Measurements from ENCODE around the gene AGPAT3.
A peak's percentile ranks its signal among the peaks of the same experiment; 100 is the strongest.

Gene AGPAT3

DNA sequence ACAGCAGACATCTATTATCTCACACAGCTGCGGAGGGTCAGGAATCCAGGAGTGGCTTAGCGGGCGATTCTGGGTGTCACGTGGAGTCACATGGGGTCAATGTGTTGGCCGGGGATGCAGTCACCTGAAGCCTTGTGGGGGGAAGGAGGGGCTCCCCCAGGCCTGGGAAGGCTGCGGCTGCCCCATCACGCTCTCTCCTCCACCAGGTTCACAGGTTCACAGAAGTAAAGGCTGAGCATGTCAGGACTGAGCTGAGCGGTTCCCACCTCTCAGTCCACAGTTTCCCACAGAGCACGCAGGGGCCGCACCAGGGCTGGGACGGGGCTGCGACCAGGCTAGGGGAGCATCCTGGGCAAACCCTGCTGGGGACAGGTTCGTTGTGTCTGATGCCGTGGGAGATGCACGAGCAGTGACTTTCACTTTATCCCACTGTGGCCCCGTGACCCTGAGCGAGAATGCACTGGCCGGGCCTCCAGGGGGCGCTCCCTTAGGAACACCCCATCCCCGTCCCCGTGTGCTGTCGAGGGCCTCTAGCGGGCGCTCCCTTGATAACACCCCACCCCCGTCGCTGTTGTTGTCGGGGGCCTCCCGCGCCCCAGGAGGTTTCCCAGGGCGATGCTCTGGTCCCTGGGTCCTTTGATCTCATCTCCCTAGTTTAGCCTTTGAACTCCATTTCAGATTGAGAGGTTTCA, 73.9 kb downstream of the AGPAT3 start:
- peak; percentile 83 to 85 for DNase-seq

DNA sequence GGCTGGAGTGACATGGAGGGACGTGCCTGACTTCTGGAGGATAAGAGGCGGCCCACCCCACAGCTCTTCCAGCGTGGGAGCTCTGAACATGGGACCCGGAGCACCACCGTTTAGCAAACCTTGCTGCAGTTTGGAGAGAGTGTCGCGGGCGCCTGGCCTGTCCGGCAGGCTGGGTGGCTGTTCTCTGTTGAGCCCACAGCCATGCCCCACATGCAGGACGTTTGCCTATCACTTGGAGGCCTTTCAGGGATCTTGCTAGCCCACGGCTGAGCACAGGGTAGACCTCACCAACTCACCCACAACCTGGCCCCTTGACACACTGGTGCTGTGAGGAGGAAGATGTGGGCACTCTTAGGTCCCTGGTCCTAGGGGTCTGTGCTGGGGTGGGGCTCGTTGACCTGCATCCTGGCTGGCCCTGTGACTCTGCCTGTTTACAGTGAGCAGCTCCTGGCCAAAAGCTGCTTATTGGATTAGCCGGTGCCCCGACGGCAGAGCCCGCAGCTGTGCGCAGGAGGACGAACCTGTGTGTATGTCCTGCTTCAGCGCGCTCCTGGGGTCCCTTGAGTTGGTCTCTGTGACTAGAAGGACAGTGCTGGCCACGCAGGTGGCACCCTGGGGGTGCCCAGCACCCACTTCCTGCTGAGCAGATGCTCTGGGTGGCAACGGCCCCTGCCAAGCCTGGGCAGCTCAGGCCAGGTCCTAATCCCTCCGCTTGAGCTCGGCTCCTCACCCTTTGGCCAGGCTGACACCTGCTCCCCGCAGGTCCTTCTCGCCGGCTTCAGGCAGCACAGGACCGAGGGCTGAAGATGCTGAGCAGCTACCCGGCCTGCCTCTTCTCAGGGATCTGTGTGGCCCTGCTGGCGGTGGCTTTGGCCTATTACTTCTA, 74.7 kb downstream of the AGPAT3 start:
- no peak for DNase-seq

DNA sequence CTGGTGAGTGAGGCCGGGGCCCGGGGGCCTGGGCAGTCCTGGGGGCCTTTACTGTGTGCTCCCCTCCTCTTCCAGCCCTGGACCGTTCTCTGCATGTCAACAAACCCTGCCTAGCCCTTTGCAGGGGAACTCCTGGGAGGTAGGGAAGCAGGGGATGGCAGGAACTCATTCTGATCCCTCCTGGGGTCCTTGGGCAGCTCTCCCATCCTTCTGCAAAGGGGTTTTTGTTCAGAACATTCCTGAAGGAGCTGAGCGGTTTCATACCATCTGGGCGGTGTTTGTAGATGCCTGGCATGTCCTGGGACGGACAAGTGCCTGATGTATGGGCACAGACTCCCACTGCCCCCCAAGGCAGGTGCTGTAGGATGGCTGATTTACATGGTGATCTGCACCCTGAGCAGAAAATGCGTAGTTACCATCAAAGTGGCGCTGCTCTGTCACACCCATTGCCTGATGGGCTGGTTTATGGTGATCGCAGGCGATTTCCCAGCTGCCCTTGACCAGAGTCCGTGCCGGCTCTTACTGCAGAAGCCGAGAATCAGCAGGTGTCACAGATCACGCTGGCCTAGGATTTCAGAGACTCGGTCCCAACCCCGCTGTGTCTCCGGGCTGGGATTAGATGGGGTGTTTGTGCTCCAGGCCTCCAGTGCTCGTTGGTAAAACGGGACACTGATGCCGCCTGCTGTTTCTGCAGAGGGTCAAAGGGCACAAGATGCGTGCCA, 75.5 kb downstream of the AGPAT3 start:
- DNase-seq = no peak

DNA sequence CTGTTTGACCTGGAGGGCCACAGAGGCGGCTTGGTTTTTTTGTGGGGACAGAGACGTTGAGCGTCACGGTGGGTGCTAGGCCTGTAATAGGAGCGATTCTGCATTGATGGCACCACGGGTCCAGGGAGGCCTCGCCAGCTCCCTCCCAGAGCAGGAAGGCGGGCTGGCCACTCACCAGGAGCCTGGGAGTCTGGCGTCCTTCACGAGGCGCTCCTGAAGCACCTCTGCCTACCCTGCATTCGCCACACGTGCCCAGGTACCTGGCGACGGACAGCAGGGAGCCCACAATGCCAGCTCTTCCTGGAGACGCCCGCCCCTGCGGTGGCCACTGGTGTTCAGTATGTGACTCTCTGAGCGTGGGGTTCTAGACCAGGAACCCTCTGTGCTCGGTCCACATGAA, 77.2 kb downstream of the AGPAT3 start:
- no peak for DNase-seq

DNA sequence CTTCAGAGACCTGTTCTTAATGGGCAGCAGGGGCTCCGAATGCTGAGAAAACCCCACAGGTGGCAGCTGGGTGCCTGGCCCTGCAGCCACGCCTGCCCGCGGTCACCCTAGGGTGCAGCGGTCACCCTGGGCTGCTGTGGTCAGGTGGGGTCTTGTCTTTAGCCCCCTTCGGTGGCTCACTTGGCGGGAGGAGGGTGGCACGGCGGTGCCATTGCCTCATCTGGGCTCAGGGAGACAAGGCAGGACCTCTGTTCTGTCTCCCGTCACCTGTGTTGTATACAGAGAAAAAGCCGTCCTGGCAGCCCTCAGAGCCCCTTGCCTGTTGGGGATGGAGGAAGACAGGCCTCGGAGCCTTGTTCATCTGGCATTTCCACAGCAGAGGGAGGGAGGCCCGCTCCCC, 77.6 kb downstream of the AGPAT3 start:
- DNase-seq = no peak

DNA sequence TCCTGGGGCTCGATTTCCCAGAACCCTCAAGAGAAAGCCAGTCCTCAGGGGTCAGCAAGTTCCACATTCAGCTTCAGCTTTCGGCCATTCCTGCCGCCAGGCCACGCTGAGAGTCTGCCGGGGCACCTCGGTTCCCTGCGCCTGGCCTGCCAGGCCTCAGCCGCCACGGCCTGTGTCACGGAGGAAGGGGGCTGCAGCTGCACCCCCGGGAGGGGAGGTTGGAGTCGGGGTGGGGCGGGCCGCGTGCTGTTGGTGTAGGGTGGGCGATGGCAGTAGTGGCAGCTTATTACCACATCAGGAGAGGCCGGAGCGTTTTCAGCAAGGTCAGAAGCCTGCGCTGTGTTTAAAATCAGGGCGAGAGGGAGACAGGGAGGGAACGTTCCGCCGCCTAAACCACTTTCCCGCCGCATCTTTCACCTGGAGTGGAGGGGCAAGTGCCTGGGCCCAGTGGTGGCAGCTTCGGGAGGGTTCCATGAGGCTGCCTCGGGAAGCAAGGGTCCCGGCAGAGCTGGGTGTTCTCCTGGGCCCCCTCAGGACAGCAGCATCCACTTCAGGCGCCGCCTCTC, 78.6 kb downstream of the AGPAT3 start:
- DNase-seq = no peak

DNA sequence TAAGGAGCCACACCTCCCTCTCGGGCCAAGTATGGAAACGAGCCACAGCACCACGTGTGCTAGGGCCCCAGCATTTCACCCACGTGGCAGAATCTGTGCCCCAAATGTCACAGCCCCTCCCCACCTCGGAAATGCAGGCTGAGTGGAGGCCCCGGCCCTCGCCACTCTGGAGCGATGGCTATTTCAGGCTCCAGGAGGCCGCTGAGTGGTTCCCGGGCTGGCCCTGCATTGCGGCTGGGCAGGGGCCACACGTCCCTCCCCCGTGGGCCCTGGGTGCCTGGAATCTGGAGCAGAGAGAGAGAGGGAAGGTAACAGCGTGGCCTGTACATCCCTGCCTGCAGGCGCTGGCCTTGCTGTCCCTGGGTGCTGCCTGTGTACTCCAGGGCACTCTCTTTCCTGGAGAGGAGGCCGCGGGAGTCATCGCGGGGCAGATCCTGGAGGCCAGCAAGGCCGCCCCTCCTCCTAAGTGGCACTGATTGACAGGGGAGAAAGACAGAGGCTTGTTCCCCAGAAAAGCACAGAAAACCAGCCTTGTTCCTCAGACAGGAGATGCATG, 79.1 kb downstream of the AGPAT3 start:
- no peak for DNase-seq

DNA sequence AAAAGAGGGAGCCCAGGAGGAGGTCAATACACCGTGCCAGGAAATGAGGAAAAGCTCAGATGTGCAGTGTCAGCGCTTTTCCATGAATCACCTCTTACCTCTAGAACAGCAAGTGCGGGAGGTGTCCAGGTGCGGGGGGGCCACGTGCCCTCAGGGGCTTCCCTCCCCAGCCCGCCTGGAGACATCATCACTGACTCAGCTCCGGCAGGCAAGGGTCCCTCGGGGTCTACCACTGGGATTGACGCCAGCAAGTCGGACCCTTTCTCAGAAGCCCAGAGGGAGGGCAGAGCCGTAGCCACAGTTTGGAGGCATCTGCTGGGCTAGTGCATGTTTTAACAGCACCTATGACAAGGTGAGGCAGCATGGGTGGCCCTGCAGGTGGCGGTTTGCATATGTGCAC, 79.7 kb downstream of the AGPAT3 start:
- DNase-seq = no peak

DNA sequence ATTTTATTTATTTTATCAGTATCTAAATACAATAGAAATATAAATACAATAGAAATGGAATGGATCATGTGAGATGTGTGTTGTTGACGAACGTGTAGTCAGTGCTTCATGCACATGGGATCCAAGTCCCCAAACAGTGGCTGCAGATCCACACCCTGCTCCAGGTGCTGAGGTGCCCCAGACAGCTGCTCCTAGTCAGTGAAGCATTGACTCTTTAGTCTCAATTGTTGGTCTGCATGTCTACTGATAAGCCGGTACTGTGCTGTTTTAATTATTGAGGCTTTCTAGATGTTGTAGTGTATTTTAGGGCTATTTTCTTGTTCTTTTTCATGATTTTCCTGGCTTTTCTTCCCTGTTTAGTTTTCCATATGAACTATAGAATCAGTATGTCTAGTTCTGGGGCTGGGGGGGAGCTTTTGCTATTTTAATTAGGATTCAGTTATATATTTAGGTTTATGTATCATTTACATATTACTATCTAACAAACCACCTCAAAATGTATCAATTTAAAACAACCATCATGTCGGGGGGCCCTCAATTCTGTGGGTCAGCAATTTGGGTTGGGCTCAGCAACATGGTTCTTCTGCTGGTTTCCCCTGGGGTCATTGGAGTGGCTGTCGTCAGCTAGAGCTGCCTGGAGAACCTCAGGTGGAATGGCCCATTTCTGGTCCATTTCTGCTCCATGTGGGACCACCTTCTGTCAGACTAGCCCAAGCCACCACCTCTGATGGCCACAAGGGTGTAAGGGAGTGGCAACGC, 83.9 kb downstream of the AGPAT3 start:
- DNase-seq = no peak

DNA sequence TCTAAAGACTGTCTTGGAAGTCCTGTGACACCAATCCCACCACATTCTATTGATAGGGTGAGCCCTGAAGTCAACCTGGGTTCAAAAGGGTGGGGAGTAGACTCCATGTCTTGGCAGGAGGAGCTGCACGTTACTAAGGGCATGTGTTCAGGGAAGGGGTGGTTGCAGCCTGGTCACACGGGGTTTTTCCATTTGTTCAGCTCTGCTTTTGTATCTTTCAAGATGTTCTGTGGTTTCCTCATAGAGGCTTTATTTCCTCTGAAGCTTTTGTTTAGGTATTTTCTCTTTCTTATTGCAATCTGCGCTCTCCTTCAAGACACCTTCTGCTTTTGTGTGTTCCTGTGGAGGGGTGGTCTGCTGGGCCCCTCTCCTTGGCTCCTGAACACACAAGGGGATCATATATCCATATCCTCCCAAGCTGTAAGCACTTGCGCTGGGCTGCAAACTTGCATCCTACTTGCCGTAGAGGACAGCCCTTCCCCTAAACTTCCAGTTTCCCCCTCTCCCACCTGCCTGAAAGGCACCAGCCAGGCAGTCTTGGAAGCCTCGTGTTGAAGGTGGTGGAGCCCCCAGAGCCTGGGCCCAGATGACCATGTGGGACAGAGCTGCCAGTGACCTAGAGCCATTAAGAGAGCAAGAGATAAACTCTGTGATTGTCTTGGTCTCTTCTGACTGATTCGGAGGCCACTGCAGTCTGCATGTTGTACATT, 84.6 kb downstream of the AGPAT3 start:
- DNase-seq = no peak

DNA sequence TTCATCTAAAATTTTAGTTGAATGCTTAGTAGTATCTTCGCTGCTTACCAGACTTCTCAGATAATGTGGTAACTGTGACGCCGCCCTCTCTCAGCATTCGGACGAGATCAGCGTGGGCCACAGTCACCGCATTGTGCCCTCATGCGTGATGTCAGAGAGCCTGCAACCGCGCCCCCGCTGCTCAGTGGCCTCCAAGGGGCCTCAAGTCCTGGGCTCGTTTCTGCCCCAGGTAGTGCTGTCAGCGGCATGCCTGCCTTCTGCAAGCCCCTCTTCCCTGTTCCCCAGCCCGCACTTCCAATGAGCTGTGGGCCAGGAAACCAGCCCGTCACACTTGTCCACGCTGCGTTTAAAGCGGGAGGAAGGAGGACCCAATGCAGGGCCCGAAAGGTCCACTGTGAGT, 85.5 kb downstream of the AGPAT3 start:
- no peak for DNase-seq

DNA sequence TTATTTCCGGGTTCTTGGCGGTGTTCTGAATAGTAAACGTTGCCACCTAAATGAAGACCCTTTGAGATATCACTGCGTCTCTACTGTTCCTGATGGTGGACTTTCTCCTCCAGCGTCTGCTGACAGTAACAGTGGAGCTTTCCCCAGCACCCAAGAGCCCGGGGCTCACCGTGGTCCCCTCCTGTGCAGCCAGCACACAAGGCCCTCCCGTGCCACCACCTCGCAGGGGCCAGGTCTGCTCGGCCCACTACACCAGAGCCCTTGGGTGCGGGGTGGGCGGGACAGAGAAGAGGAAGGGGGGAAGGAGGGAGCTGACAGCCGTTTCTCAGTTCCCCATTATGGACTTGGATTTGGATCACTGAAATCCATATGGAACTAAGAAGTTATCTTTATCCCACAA, 85.9 kb downstream of the AGPAT3 start:
- no peak for DNase-seq

DNA sequence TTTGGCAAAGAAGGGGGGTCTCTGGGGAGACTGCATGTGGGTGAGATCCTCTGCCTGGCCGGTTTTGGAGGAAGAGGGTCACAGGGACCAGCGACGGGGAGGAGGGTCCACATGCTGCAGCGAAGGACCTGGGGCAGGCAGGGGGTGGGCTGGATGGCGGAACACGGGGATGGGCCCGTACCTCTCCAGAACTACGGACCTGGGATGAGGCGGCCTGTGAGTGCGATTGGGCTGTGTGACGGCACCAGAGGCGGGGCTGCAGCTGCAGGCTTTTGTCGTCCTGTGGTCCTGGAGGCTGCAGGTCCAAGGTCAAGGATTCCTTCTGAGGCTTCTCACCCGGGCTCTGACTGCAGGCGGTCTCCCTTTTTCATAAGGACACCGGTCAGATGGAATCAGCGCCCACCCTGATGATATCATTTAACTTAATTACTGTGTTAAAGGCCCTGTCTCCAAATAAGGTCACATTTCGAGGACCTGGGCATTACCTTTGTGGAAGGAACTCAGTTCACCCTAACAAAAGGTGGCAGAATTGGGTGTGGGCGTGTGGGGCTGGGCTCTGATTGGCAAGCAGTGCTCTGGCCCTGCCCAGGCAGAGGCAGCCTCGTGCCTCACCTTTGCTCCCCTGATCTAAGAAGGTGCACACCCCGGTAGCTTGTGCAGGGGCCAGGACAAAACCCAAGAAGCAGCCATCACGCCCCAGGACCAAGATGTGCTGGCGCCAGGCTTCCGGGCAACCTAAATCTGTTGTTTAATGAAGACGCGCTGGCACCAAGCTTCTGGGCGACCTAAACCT, 87.1 kb downstream of the AGPAT3 start:
- DNase-seq = no peak

DNA sequence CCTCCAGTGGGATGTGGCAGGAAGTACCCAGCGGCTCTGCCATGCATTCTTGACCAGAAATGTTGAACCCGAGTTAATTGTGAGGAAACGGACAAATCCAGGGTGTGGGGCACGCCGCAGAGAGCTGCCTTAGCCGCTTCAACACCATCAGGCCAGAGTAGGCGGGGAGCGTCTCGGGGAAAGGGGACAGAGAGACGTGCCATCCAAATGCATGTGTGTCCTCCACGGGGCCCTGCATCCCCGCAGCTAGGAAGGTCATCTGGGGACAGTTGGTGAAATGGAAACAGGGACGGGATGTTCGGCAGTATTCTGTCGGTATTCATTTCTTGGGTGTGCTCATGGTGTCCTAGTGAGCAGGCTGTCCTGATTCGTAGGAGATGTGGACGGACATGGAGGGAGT, 88.0 kb downstream of the AGPAT3 start:
- DNase-seq = no peak

DNA sequence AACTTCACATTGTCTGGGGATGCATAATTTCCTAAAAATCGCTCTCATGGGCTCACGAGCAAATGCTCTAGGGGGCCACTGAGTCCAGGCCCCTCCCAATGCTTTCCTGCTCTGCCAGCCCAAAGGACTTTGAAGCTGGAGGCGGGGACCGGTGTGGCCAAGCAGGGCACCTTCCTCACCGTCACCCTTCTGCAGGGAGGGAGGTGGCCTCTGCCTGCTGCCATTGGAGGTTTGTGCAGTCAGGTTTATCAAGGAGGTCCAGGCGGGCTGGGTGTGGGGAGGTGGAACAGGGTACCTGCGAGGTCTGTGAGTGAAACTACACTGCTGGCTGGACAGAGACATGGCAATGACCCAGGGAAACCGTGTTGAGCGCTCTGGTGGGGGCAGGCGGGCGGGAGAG, 89.0 kb downstream of the AGPAT3 start:
- no peak for DNase-seq

DNA sequence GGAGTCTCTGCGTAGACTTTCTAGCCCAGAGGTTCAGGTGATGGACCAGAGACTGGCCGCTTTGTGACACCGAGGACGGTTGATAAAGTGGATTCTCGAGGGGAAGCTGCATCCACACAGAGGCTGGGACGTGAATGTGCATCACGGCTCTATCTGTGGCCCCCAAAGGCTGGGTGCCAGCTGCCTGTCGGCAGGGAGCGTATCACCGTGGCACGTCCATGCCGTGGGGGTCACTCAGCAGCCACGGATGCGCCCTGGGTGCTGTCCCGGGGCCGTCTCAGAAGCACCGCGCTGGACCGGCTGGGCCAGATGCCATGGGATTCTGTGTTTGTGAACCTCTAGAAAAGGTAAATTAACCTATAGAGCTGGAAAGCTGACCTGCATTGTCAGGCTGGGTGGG, 89.9 kb downstream of the AGPAT3 start:
- no peak for DNase-seq

DNA sequence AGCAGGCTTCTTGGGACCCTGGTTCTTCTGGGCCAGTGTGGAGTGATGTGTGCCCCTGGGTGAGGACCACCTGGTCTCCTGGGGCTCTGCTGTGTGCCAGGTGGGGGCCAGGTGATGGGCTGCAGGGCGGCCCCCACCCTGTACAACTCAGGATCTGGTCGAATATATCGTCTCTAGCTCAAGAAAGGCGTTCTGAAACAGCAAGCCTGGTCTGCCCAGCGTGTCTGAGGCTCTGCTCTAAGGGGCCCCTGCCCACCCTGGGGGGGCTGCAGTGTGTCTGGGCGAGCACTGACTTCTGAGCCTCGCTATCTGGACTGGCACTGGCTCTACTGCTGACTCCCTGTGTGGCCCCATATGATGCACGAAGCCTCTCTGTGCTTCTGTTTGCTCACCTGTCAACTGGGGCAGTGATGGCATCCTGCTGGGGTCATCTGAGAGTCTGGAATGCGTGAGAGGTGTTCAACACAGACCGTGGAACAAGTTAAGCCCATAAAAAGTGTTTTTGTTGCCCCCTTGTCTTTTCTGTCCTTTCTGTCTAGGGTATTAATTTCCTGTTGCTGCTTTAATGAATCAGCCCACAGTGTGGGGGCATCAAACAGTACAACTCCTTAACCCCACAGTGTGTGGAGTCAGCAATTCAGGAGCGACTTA, 91.1 kb downstream of the AGPAT3 start:
- no peak for DNase-seq

DNA sequence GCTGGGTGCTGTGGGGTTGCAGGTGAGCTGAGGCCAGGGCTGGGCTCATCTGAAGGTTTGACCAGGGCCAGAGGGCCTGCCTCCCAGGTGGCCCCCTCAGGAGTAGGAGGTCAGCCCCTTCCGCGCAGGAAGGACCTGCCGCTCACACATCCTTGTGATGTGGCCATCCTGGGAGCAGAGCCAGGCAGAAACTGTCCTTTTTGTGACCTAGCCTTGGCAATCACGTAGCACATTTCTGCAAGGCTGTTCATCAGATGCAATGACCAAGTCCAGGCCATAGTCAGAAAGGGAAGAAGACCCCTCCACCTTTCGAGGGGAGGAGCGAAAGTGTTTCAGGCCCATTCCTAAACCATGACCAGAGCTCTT, 91.6 kb downstream of the AGPAT3 start:
- no peak for DNase-seq

DNA sequence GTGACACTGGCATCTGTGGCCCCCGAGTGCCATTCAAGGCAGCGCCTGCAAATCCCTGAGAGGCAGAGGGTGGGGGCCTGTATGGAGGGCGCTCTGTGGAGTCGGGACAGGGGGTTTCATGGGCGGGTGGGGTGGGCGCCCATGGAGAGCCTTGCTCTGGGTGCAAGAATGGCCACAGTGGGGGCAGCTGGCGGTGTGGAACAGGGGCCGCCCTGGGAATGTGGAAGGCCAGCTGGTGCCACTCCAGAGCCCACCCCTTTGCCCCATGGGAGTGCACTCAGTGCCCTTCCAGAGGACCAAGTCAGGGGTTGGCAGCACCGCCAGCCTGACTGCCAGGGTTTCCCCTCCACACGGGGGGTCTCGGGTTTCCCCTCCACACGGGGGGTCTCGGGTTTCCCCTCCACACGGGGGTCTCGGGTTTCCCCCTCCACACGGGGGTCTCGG, 92.1 kb downstream of the AGPAT3 start:
- DNase-seq = no peak

Measured in inflammatory macrophage (primary cell).